ENCODE data around the gene PITX1. TPM values are rescaled to one million over a fixed set of nuclear protein-coding genes. Genes with fewer than 3 reads are reported as not detected.
A peak's percentile ranks its signal among the peaks of the same experiment; 100 is the strongest.

Gene PITX1
- total and polyA plus RNA-seq, 2 donors (not counting 1 experiment from before 2014, with no cell fraction given), result 0.13 TPM; not detected in 1

DNA sequence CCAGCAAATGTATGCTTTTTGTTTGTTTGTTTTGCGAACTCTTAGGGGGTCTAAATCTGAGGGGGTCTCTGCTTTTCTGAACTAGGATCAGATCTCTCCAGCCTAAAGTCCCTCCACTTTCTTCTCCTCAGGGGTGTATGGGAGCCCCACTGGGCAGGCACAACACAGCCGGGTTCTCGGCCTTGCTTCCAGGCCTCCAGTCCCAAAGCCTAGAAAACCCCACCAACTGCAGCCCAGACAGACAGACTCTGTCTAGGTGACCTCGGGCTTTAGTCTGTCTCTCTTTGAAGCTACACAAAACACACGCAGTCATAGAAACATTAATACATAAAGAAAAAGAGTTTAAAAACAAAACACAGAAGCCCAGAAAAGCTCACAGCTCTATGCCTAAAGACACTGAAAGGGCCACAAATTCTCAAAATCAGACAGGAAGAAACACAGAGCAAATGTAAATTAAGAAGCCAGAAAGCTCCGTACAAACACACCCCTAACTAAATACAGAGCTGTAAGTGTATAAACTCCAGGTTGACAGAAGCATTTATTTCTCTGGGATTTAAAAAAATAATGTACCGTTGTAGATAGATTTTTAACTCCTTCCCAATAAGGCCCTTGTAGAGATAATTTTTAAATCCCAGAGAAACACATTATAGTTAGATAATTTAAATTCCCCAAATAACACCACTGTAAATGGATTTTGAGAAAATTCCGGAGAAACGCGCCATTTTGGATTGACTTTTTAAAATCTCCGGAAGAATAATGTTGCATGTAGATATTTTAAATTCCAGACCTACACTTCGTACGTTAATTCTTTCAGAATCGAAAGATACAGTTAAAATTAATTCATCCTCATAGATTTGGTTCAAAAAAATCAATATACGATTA is 2.0 kb downstream of the PITX1 start:
- Histone ChIP-seq H3K9me3 (ENCODE audit: control extremely low read depth in 1 of 3, control insufficient read depth in 2 of 3, insufficient read depth in 1 of 3, low read length in 2 of 3) (peaks cover 3 to 68% (median 10%) of the 10 kb centered on the region in 3 donors), H3K27ac (ENCODE audit: low read length in 2 of 2) (no peak overlapping the region), H3K4me2 (replicated peaks; ENCODE audit: low read depth, low read length, poor library complexity, severe bottlenecking) (peak overlapping the region; percentile 96), H3K4me3 (ENCODE audit: control extremely low read depth in 1 of 5, extremely low read depth in 1 of 5, insufficient read depth in 1 of 5, low read depth in 2 of 5, low read length in 4 of 5) (peak overlapping the region in 1 of 5 experiments; percentile 68), H3K9ac (ENCODE audit: low read length) (peak overlapping the region; percentile 23), H3K79me2 (ENCODE audit: control insufficient read depth, insufficient read depth, low read length) (no peaks in the 10 kb centered on the region), H3K27me3 (replicated peaks in 1 of 4; ENCODE audit: control extremely low read depth in 1 of 4, control insufficient read depth in 3 of 4, insufficient read depth in 4 of 4, low read length in 3 of 4) (peaks cover 0 to 89% (median 73%) of the 10 kb centered on the region in 4 experiments), H3K4me1 (ENCODE audit: control insufficient read depth in 2 of 2, insufficient read depth in 2 of 2, low read length in 2 of 2) (peaks cover 54 to 82% of the 10 kb centered on the region in 2 donors), H2AFZ (ENCODE audit: insufficient read depth, low read depth, low read length, poor library complexity, severe bottlenecking) (no peak overlapping the region), H4K20me1 (ENCODE audit: control insufficient read depth, insufficient read depth, low read length, poor library complexity, severe bottlenecking) (peaks cover 18% of the 10 kb centered on the region), H3K36me3 (replicated peaks in 1 of 2; ENCODE audit: control extremely low read depth in 1 of 2, control insufficient read depth in 1 of 2, extremely low read depth in 1 of 2, insufficient read depth in 2 of 2, low read length in 1 of 2) (no peaks in the 10 kb centered on the region)
- peak; percentile 53 for DNase-seq
- POLR2A ChIA-PET, result interaction anchor here (1.5 kb wide), 1 partner anchor 17 kb away, joined by 8 read pairs; no protein-coding TSS in a partner anchor
- TF ChIP-seq, protein P1, sequence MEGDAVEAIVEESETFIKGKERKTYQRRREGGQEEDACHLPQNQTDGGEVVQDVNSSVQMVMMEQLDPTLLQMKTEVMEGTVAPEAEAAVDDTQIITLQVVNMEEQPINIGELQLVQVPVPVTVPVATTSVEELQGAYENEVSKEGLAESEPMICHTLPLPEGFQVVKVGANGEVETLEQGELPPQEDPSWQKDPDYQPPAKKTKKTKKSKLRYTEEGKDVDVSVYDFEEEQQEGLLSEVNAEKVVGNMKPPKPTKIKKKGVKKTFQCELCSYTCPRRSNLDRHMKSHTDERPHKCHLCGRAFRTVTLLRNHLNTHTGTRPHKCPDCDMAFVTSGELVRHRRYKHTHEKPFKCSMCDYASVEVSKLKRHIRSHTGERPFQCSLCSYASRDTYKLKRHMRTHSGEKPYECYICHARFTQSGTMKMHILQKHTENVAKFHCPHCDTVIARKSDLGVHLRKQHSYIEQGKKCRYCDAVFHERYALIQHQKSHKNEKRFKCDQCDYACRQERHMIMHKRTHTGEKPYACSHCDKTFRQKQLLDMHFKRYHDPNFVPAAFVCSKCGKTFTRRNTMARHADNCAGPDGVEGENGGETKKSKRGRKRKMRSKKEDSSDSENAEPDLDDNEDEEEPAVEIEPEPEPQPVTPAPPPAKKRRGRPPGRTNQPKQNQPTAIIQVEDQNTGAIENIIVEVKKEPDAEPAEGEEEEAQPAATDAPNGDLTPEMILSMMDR (IDR thresholded peaks at IDR 0.05), result no peak
- TF ChIP-seq EZH2 (IDR thresholded peaks at IDR 0.05; ENCODE audit: borderline replicate concordance, insufficient read depth, low read depth, low read length, poor library complexity, severe bottlenecking), result peak; percentile 84
- Mint-ChIP-seq H3K4me1 (peaks cover 49% of the 10 kb centered on the region), H3K9me3 (ENCODE audit: insufficient read depth) (peaks cover 3% of the 10 kb centered on the region), H3K27me3 (peaks cover 75% of the 10 kb centered on the region), H3K27ac (peak overlapping the region; percentile 17), H3K4me3 (peak overlapping the region; percentile 78)
- ATAC-seq (ENCODE audit: low read depth), result no peak
- WGBS (ENCODE audit: insufficient coverage), result 44% methylated on average over 2 of the region's 15 CpGs
- intact Hi-C loops (cut with micrococcal nuclease), result no loop called here
- CTCF ChIA-PET, result no interaction called here
